GM13977 (cell line): ENCODE results near the gene FHAD1.

Experiments used
- DNase-seq: peaks from one replicate; pipeline ENCODE4 v3.0.0; 2012; ENCODE audit warnings: low spot score
- in situ Hi-C: fragments of 300-500 bp; cut with MboI; formaldehyde crosslinking; loops from one replicate; pipeline ENCODE4 v1.12.0; 2022; ENCODE audit warnings: low sequenced_read_pairs, low pct_unique_long_range_greater_than_20kb, mixed read lengths, inconsistent platforms; ENCODE audit not compliant: unreplicated experiment
- TF ChIP-seq, protein P1 (sequence below): IDR thresholded peaks from 2 replicates; pipeline ENCODE4 v1.5.1; 2012; ENCODE audit warnings: mild to moderate bottlenecking, control low read depth; ENCODE audit not compliant: insufficient read depth; ENCODE audit errors: extremely low read depth, missing control alignments

The FHAD1 gene

GRCh38 chr1:15316510-15316909, 69.5 kb downstream of the FHAD1 start:
- no peak for DNase-seq
- in situ Hi-C loops = no loop called here
- TF ChIP-seq, protein P1, sequence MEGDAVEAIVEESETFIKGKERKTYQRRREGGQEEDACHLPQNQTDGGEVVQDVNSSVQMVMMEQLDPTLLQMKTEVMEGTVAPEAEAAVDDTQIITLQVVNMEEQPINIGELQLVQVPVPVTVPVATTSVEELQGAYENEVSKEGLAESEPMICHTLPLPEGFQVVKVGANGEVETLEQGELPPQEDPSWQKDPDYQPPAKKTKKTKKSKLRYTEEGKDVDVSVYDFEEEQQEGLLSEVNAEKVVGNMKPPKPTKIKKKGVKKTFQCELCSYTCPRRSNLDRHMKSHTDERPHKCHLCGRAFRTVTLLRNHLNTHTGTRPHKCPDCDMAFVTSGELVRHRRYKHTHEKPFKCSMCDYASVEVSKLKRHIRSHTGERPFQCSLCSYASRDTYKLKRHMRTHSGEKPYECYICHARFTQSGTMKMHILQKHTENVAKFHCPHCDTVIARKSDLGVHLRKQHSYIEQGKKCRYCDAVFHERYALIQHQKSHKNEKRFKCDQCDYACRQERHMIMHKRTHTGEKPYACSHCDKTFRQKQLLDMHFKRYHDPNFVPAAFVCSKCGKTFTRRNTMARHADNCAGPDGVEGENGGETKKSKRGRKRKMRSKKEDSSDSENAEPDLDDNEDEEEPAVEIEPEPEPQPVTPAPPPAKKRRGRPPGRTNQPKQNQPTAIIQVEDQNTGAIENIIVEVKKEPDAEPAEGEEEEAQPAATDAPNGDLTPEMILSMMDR = no peak

GRCh38 chr1:15320267-15320666, 73.2 kb downstream of the FHAD1 start:
- DNase-seq = no peak
- in situ Hi-C loops = no loop called here
- TF ChIP-seq, protein P1 = no peak

GRCh38 chr1:15321601-15322000, 74.6 kb downstream of the FHAD1 start:
- TF ChIP-seq, protein P1 = no peak
- DNase-seq = no peak
- in situ Hi-C loops = no loop called here

DNA sequence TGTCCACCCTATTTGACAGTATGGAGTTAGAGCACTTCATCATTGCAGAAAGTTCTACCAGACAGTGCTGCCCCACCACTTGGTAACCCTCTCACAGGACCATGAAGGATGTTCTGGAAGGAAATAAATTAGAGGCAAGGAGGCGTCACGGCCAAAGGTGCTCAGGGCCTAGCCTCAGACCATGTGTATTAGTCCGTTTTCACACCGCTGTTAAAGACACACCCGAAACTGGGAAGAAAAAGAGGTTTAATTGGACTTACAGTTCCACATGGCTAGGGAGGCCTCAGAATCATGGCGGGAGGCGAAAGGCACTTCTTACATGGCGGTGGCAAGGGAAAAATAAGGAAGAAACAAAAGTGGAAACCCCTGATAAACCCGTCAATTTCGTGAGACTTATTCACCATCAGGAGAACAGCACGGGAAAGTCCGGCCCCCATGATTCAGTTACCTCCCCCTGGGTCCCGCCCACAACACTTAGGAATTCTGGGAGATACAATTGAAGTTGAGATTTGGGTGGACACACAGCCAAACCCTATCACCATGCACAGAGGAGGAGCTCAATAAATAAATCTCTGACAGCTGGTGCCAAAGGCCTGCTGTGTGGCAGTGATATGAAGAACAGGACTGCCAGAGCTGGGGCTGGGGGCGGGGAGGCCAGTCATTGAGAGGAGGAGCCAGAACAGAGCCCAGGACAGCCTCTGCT, 75.8 kb downstream of the FHAD1 start:
- DNase-seq = no peak
- TF ChIP-seq, protein P1 = no peak
- in situ Hi-C loops = no loop called here

GRCh38 chr1:15323351-15323988, 76.4 kb downstream of the FHAD1 start:
- in situ Hi-C loops = no loop called here
- TF ChIP-seq, protein P1 = peak; percentile 94
- peak; percentile 84 for DNase-seq

GRCh38 chr1:15323989-15324868, 77.2 kb downstream of the FHAD1 start:
- no peak for DNase-seq
- TF ChIP-seq, protein P1 = no peak
- in situ Hi-C loops = no loop called here
